WTC11 (cell line): ENCODE measurements around the gene NOL4L. TPM values are rescaled to one million over a fixed set of nuclear protein-coding genes. Genes with fewer than 3 reads are reported as not detected.

Experiments used
- ATAC-seq: fragments of 200-7000 bp; cut with Tn5 transposase; 2 replicates; pipeline ENCODE4 v1.10.0; 2021; ENCODE audit warnings: mild to moderate bottlenecking, moderate library complexity
- CTCF ChIA-PET: fragments of 300-600 bp; sonication (Branson Sonifier 250); formaldehyde crosslinking; loops from one replicate; lab custom pipeline; 2021; ENCODE audit warnings: antibody characterized with exemption; lab: Charles Lee
- POLR2A ChIA-PET: fragments of 350-600 bp; sonication (Branson Sonifier 250); formaldehyde crosslinking; loops from one replicate; lab custom pipeline; 2021; ENCODE audit warnings: antibody characterized with exemption; lab: Charles Lee
- DNase-seq: peaks from one replicate; pipeline ENCODE4 v3.0.0; 2021; ENCODE audit warnings: low spot score
- H3K27ac Mint-ChIP-seq: 2 replicates; pipeline ENCODE4 v1.8.0; 2021; ENCODE audit warnings: mixed read lengths
- H3K27me3 Mint-ChIP-seq: 2 replicates; pipeline ENCODE4 v1.8.0; 2021; ENCODE audit warnings: low read depth, mild to moderate bottlenecking, moderate library complexity, mixed read lengths
- H3K36me3 Mint-ChIP-seq: 2 replicates; pipeline ENCODE4 v1.8.0; 2021; ENCODE audit warnings: mixed read lengths
- H3K4me1 Mint-ChIP-seq: 2 replicates; pipeline ENCODE4 v1.8.0; 2022; ENCODE audit warnings: mixed read lengths
- H3K4me3 Mint-ChIP-seq: 2 replicates; pipeline ENCODE4 v1.8.0; 2021; ENCODE audit warnings: mild to moderate bottlenecking, moderate library complexity, mixed read lengths
- H3K9me3 Mint-ChIP-seq: 2 replicates; pipeline ENCODE4 v1.8.0; 2021; ENCODE audit warnings: mixed read lengths
- AFF4 ChIP-seq: sonication (generic); formaldehyde crosslinking; IDR thresholded peaks from 2 replicates; pipeline ENCODE4 v1.8.1; 2023; ENCODE audit warnings: mild to moderate bottlenecking, missing genetic modification reagents, borderline replicate concordance
- CREB1 ChIP-seq: sonication (generic); formaldehyde crosslinking; IDR thresholded peaks from 2 replicates; pipeline ENCODE4 v1.8.0; 2023; ENCODE audit warnings: mild to moderate bottlenecking, missing genetic modification reagents
- CREM ChIP-seq: sonication (generic); formaldehyde crosslinking; IDR thresholded peaks from 2 replicates; pipeline ENCODE4 v1.8.1; 2022; ENCODE audit warnings: mild to moderate bottlenecking, missing genetic modification reagents, moderate library complexity
- GRHL2 ChIP-seq: fragments of 250-450 bp; sonication (Bioruptor Pico); IDR thresholded peaks from 2 replicates; pipeline ENCODE4 v1.8.0; 2022; ENCODE audit warnings: mild to moderate bottlenecking, moderate library complexity; ENCODE audit not compliant: insufficient replicate concordance, severe bottlenecking
- IRF2 ChIP-seq: sonication (generic); formaldehyde crosslinking; IDR thresholded peaks from 2 replicates; pipeline ENCODE4 v1.8.0; 2022; ENCODE audit warnings: low read depth, missing genetic modification reagents, borderline replicate concordance
- PRRX2 ChIP-seq: fragments of 250-450 bp; sonication (Bioruptor Pico); IDR thresholded peaks from 2 replicates; pipeline ENCODE4 v1.8.0; 2021; ENCODE audit warnings: mild to moderate bottlenecking
- SMAD4 ChIP-seq: sonication (generic); formaldehyde crosslinking; IDR thresholded peaks from 2 replicates; pipeline ENCODE4 v1.8.0; 2022; ENCODE audit warnings: mild to moderate bottlenecking, missing genetic modification reagents
- SP1 ChIP-seq: sonication (generic); formaldehyde crosslinking; conservative IDR thresholded peaks from 2 replicates; pipeline ENCODE4 v1.8.1; 2022; ENCODE audit warnings: missing genetic modification reagents
- ZNF121 ChIP-seq: sonication (generic); formaldehyde crosslinking; IDR thresholded peaks from 2 replicates; pipeline ENCODE4 v1.8.0; 2023; ENCODE audit warnings: missing genetic modification reagents
- ZNF138 ChIP-seq: sonication (generic); formaldehyde crosslinking; conservative IDR thresholded peaks from 2 replicates; pipeline ENCODE4 v1.8.1; 2022; ENCODE audit warnings: mild to moderate bottlenecking, moderate library complexity, missing genetic modification reagents
- total RNA-seq: library from RNA; stranded (reverse); gene quantifications from 3 replicates; pipeline ENCODE4 v1.2.3, GENCODE V29; 2021
- TF ChIP-seq, protein P1 (sequence below): sonication (generic); formaldehyde crosslinking; conservative IDR thresholded peaks from 2 replicates; pipeline ENCODE4 v1.8.1; 2023; ENCODE audit warnings: mild to moderate bottlenecking, low read depth, missing genetic modification reagents, moderate library complexity
- TF ChIP-seq, protein P2 (sequence below): sonication (generic); formaldehyde crosslinking; IDR thresholded peaks from 2 replicates; pipeline ENCODE4 v1.8.0; 2022; ENCODE audit warnings: mild to moderate bottlenecking, missing genetic modification reagents
- TF ChIP-seq, protein P3 (sequence below): fragments of 250-450 bp; sonication (Bioruptor Pico); IDR thresholded peaks from 2 replicates; pipeline ENCODE4 v1.9.0; 2021; ENCODE audit warnings: mild to moderate bottlenecking, borderline replicate concordance

The NOL4L gene
- total RNA-seq, 1 experiment from 2014 or later, result 29.0 TPM

- CTCF ChIA-PET, result interaction anchor here (0.9 to 1.4 kb wide), 8 partner anchors 12 to 105 kb away, joined by 3 to 7 read pairs (median 3); partner anchors contain the start of gene C20orf203
- Mint-ChIP-seq H3K27me3 (no peaks in the 10 kb centered on the region), H3K27ac (no peak overlapping the region), H3K4me3 (no peak overlapping the region), H3K36me3 (no peaks in the 10 kb centered on the region), H3K4me1 (peaks cover 18% of the 10 kb centered on the region), H3K9me3 (no peaks in the 10 kb centered on the region)
- POLR2A ChIA-PET, result no interaction called here
- ATAC-seq (no peak), DNase-seq (no peak)
- TF ChIP-seq GRHL2 (no peak), PRRX2 (CRISPR knock-in tag) (no peak), CREB1 (no peak), SP1 (CRISPR knock-in tag) (no peak), SMAD4 (no peak), ZNF138 (CRISPR knock-in tag) (no peak), ZNF121 (CRISPR knock-in tag) (no peak), IRF2 (no peak), CREM (CRISPR knock-in tag) (no peak)
- TF ChIP-seq, protein P1, sequence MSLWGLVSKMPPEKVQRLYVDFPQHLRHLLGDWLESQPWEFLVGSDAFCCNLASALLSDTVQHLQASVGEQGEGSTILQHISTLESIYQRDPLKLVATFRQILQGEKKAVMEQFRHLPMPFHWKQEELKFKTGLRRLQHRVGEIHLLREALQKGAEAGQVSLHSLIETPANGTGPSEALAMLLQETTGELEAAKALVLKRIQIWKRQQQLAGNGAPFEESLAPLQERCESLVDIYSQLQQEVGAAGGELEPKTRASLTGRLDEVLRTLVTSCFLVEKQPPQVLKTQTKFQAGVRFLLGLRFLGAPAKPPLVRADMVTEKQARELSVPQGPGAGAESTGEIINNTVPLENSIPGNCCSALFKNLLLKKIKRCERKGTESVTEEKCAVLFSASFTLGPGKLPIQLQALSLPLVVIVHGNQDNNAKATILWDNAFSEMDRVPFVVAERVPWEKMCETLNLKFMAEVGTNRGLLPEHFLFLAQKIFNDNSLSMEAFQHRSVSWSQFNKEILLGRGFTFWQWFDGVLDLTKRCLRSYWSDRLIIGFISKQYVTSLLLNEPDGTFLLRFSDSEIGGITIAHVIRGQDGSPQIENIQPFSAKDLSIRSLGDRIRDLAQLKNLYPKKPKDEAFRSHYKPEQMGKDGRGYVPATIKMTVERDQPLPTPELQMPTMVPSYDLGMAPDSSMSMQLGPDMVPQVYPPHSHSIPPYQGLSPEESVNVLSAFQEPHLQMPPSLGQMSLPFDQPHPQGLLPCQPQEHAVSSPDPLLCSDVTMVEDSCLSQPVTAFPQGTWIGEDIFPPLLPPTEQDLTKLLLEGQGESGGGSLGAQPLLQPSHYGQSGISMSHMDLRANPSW (CRISPR knock-in tag), result no peak
- TF ChIP-seq, protein P2, sequence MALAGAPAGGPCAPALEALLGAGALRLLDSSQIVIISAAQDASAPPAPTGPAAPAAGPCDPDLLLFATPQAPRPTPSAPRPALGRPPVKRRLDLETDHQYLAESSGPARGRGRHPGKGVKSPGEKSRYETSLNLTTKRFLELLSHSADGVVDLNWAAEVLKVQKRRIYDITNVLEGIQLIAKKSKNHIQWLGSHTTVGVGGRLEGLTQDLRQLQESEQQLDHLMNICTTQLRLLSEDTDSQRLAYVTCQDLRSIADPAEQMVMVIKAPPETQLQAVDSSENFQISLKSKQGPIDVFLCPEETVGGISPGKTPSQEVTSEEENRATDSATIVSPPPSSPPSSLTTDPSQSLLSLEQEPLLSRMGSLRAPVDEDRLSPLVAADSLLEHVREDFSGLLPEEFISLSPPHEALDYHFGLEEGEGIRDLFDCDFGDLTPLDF, result no peak
- TF ChIP-seq, protein P3, sequence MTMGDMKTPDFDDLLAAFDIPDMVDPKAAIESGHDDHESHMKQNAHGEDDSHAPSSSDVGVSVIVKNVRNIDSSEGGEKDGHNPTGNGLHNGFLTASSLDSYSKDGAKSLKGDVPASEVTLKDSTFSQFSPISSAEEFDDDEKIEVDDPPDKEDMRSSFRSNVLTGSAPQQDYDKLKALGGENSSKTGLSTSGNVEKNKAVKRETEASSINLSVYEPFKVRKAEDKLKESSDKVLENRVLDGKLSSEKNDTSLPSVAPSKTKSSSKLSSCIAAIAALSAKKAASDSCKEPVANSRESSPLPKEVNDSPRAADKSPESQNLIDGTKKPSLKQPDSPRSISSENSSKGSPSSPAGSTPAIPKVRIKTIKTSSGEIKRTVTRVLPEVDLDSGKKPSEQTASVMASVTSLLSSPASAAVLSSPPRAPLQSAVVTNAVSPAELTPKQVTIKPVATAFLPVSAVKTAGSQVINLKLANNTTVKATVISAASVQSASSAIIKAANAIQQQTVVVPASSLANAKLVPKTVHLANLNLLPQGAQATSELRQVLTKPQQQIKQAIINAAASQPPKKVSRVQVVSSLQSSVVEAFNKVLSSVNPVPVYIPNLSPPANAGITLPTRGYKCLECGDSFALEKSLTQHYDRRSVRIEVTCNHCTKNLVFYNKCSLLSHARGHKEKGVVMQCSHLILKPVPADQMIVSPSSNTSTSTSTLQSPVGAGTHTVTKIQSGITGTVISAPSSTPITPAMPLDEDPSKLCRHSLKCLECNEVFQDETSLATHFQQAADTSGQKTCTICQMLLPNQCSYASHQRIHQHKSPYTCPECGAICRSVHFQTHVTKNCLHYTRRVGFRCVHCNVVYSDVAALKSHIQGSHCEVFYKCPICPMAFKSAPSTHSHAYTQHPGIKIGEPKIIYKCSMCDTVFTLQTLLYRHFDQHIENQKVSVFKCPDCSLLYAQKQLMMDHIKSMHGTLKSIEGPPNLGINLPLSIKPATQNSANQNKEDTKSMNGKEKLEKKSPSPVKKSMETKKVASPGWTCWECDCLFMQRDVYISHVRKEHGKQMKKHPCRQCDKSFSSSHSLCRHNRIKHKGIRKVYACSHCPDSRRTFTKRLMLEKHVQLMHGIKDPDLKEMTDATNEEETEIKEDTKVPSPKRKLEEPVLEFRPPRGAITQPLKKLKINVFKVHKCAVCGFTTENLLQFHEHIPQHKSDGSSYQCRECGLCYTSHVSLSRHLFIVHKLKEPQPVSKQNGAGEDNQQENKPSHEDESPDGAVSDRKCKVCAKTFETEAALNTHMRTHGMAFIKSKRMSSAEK (CRISPR knock-in tag), result no peak
Measured at GRCh38 chr20:32626859-32627636, 41.9 kb upstream of the NOL4L start.

- ATAC-seq, result no peak
- ChIA-PET POLR2A (no interaction called here), CTCF (interaction anchor here (1.1 kb wide), 1 partner anchor 26 kb away, joined by 3 read pairs; no protein-coding TSS in a partner anchor)
- no peak overlapping the region for H3K27ac Mint-ChIP-seq
- H3K4me3 Mint-ChIP-seq, result no peak overlapping the region
- no peak for TF ChIP-seq AFF4 (CRISPR knock-in tag)
- H3K4me1 Mint-ChIP-seq, result peaks cover 17% of the 10 kb centered on the region
- H3K9me3 Mint-ChIP-seq, result no peaks in the 10 kb centered on the region
- H3K36me3 Mint-ChIP-seq, result no peaks in the 10 kb centered on the region
- H3K27me3 Mint-ChIP-seq, result no peaks in the 10 kb centered on the region
- no peak for DNase-seq
Measured at GRCh38 chr20:32626407-32626806, 41.3 kb upstream of the NOL4L start.
